HG03060 (cell line): ENCODE data around the gene IQUB.
"Not testable (repeated sequence)": the region's sequence is repeated elsewhere in the genome, so short reads cannot be mapped to it uniquely, and the experiment has no call there.

Experiments
- ATAC-seq: cut with Tn5 transposase; IDR thresholded peaks from one replicate; pipeline ENCODE4 v1.9.1; 2021; ENCODE audit warnings: low read depth, moderate number of reproducible peaks; ENCODE audit not compliant: unreplicated experiment

Gene IQUB

DNA sequence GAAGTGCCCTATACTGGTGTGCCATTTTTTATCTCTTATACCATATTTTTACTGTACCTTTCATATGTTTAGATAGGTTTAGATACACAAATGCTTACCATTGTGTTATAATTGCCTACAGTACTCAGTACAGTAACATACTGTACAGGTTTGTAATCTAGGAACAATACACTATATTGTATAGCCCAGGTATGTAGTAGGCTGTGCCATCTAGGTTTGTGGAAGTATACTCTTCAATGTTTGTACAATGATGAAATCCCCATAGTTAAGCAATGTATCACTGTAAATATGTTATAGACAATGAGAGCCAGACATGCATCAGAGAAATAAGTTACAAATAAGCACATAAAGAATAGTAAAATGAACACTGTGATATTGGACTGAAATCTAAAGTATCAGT lies 109.1 kb downstream of the IQUB start:
- ATAC-seq: no peak

- no peak for ATAC-seq
Measured at GRCh38 chr7:123424463-123424862, 109.9 kb downstream of the IQUB start.

DNA sequence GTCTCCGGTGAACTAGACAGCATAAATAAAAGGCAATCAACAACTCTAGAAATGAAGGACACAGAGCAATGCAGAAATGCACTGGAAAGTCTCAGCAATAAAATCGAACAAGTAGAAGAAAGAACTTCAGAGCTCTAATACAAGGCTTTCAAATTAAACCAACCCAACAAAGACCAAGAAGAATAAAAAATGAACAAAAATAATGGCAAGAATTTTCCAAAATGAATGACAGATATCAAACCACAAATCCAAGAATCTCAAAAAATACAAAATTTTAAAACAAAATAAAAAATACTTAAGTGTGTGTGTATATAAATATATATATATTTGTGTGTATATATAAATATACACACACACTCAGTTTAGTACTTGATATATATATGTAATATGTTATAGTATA lies 110.8 kb downstream of the IQUB start:
- ATAC-seq: no peak

DNA sequence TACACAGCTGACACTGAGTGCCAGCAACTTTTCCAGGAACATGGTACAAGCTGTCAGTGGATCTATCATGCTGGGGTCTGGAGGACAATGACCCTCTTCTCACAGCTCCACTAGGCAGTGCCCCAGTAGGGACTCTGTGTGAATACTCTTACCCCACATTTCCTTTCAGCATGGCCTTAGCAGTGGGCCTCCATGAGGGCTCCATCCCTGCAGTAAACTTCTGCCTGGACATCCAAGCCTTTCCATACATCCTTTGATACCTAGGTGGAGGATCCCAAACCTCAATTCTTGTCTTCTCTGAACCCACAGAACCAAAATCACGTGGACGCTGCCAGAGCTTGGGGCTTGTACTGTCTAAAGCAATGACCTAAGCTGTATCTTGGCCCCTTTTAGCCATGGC lies 116.8 kb downstream of the IQUB start:
- ATAC-seq: no peak

DNA sequence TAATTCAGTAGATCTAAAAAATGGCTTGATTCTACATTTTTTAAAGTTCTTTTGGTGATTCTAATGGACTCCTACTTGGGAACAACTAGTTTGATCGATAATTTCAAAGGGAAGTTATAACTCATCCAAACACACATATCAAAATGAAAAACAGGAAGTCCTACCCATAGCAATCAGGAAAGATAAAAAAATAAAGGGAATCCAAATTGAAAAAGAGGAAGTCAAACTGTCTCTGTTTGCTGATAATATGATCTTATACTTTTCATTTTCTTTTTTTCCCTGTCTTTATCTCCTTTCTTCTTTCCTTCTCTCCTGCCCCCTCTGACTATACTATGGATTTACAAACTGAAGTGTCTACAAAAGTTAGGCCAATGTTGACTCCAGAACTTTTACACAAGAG lies 118.8 kb downstream of the IQUB start:
- no peak for ATAC-seq

GRCh38 chr7:123410273-123410904 lies 124.0 kb downstream of the IQUB start:
- ATAC-seq: no peak

DNA sequence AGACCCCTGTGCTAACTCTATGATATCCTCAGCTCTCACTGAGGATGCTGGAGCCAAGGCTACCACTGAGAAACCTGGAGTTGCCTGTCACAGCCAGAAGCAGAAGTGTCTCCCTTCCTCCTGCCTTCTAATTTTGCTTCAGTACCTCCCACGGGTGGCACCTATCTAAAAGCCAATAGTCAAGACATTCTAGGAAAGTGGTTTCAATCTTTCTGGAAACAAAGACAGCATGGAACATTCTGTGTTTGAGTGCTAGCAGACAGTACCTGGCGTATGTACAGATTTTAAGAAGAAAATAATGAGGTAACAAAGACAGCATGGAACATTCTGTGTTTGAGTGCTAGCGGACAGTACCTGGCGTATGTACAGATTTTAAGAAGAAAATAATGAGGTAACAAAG lies 126.4 kb downstream of the IQUB start:
- not testable (repeated sequence) for ATAC-seq
